K562 (cell line): Measurements from ENCODE around the gene CD101. TPM values are rescaled to one million over a fixed set of nuclear protein-coding genes. Genes with fewer than 3 reads are reported as not detected.

ENCODE experiments used
- ATAC-seq: fragments of 200-7000 bp; cut with Tn5 transposase; 3 replicates; pipeline ENCODE4 v1.9.1; 2020; ENCODE audit warnings: moderate library complexity
- BruUV-seq: library from RNA; stranded (reverse); fragments of 400-500 nt; replicated peaks from 2 replicates; lab custom pipeline; 2021; lab: Mats Ljungman, UMichigan
- CTCF ChIA-PET: fragments of 300-600 bp; formaldehyde crosslinking; extraction: SDS; loops from one replicate; lab custom pipeline; 2021; ENCODE audit warnings: low intra/inter-chr PET ratio; lab: Yijun Ruan, JAX
- POLR2A ChIA-PET: fragments of 300-600, 350-650 bp; sonication (Branson Sonifier 250); formaldehyde crosslinking; extraction: SDS; loops from one replicate; lab custom pipeline; 2021; ENCODE audit warnings: antibody characterized with exemption, inconsistent platforms; lab: Yijun Ruan, JAX
- DNase-seq, 4 experiments: peaks; one replicate each; pipeline versions ENCODE4 v3.0.0 to v3.0.0-alpha.2; 2011 to 2018; ENCODE audit warnings: low spot score in 3 of 4, mixed read lengths in 3 of 4; ENCODE audit errors: extremely low read depth in 1 of 4
- FAIRE-seq: peaks from 2 replicates; lab custom pipeline; 2011; peaks lifted over from hg19 to GRCh38; lab: Jason Lieb, UNC
- H2AFZ ChIP-seq: 2 replicates; pipeline ENCODE4 v1.6.0; 2011; ENCODE audit warnings: low read depth, low read length, control low read depth, inconsistent platforms
- H3K27ac ChIP-seq: fragments of 200-600 bp; 3 replicates; pipeline ENCODE4 v1.8.0; 2011; ENCODE audit warnings: low read depth, mild to moderate bottlenecking, control low read depth, inconsistent platforms, low read length, moderate library complexity, mixed read lengths; ENCODE audit errors: extremely low read depth
- H3K27me3 ChIP-seq, 2 experiments: fragments of 300-600 bp in 1 of 2; 2 replicates in 1 of 2; 3 replicates in 1 of 2; pipeline versions ENCODE4 v1.6.0 to v1.8.0; 2011; ENCODE audit warnings: inconsistent platforms in 2 of 2, low read length in 2 of 2, mild to moderate bottlenecking in 1 of 2, mixed read lengths in 1 of 2, moderate library complexity in 1 of 2; ENCODE audit not compliant: control insufficient read depth in 2 of 2, insufficient read depth in 2 of 2
- H3K36me3 ChIP-seq: fragments of 300-600 bp; 3 replicates; pipeline ENCODE4 v1.8.0; 2011; ENCODE audit warnings: mild to moderate bottlenecking, low read length, inconsistent platforms; ENCODE audit not compliant: control insufficient read depth, insufficient read depth
- H3K4me1 ChIP-seq, 2 experiments: fragments of 200-600 bp in 1 of 2; replicated peaks in 1 of 2; 2 replicates in 1 of 2; 3 replicates in 1 of 2; pipeline versions ENCODE4 v1.5.1 to v1.8.0; 2011; ENCODE audit warnings: inconsistent platforms in 2 of 2, low read length in 2 of 2, mild to moderate bottlenecking in 1 of 2, mixed read lengths in 1 of 2, moderate library complexity in 1 of 2; ENCODE audit not compliant: control insufficient read depth in 2 of 2, insufficient read depth in 2 of 2
- H3K4me2 ChIP-seq: 2 replicates; pipeline ENCODE4 v1.6.1; 2011; ENCODE audit warnings: low read length, control low read depth, inconsistent platforms, mixed read lengths; ENCODE audit not compliant: insufficient read depth
- H3K4me3 ChIP-seq: fragments of 200-600 bp; sonication (generic), shearing (Covaris generic); 2 replicates; pipeline ENCODE4 v1.5.1; 2016; ENCODE audit warnings: control low read depth, inconsistent platforms
- H3K79me2 ChIP-seq: fragments of 200-600 bp; 3 replicates; pipeline ENCODE4 v1.8.0; 2011; ENCODE audit warnings: low read length, inconsistent platforms; ENCODE audit not compliant: control insufficient read depth, insufficient read depth
- H3K9ac ChIP-seq, 2 experiments: 2 replicates each; pipeline versions ENCODE4 v1.6.0 to v1.6.1; 2011; ENCODE audit warnings: low read depth in 2 of 2, low read length in 2 of 2, control low read depth in 1 of 2, inconsistent platforms in 1 of 2, mild to moderate bottlenecking in 1 of 2, mixed read lengths in 1 of 2; ENCODE audit not compliant: insufficient read depth in 1 of 2
- H3K9me1 ChIP-seq: one replicate; pipeline ENCODE4 v1.6.0; 2011; ENCODE audit warnings: inconsistent platforms, mild to moderate bottlenecking, low read length, moderate library complexity; ENCODE audit not compliant: control insufficient read depth, insufficient read depth
- H3K9me3 ChIP-seq: replicated peaks from 2 replicates; pipeline ENCODE4 v1.5.1; 2011; ENCODE audit warnings: low read depth, low read length, inconsistent platforms; ENCODE audit not compliant: control insufficient read depth, insufficient read depth
- H4K20me1 ChIP-seq: replicated peaks from 2 replicates; pipeline ENCODE4 v1.6.1; 2011; ENCODE audit warnings: low read length, inconsistent platforms, mixed read lengths; ENCODE audit not compliant: control insufficient read depth, insufficient read depth
- BDP1 ChIP-seq: IDR thresholded peaks from 3 replicates; pipeline ENCODE4 v1.6.1; 2011; ENCODE audit not compliant: insufficient read length, insufficient read depth
- BMI1 ChIP-seq: fragments of 150-350 bp; IDR thresholded peaks from 2 replicates; pipeline ENCODE4 v1.6.1; 2014; ENCODE audit warnings: low read length
- CREB5 ChIP-seq: fragments of 250-450 bp; sonication (Bioruptor Pico); IDR thresholded peaks from 2 replicates; pipeline ENCODE4 v1.5.0; 2020; ENCODE audit warnings: mild to moderate bottlenecking
- DLX4 ChIP-seq: fragments of 250-450 bp; sonication (Bioruptor Pico); IDR thresholded peaks from 2 replicates; pipeline ENCODE4 v1.6.1; 2021; ENCODE audit warnings: mild to moderate bottlenecking
- FOSL1 ChIP-seq: fragments of 200-800 bp; sonication (Bioruptor generic); conservative IDR thresholded peaks from 2 replicates; pipeline ENCODE4 v1.6.1; 2016; ENCODE audit warnings: missing genetic modification characterization, missing compliant biosample characterization
- GTF2B ChIP-seq: IDR thresholded peaks from 2 replicates; pipeline ENCODE4 v1.6.1; 2011; ENCODE audit not compliant: insufficient read length; ENCODE audit errors: extremely low read depth
- JUND ChIP-seq, 2 experiments: IDR thresholded peaks; 2 replicates in 1 of 2; 3 replicates in 1 of 2; pipeline ENCODE4 v1.6.1; 2011; ENCODE audit warnings: borderline replicate concordance in 2 of 2, low read depth in 2 of 2, low read length in 2 of 2, improper control_type of control experiment in 1 of 2, missing biosample characterization in 1 of 2, missing genetic modification characterization in 1 of 2, missing genetic modification reagents in 1 of 2
- NKRF ChIP-seq: fragments of 450-650 bp; IDR thresholded peaks from 2 replicates; pipeline ENCODE4 v1.6.1; 2016; ENCODE audit warnings: borderline replicate concordance
- RBM22 ChIP-seq: fragments of 200-400 bp; formaldehyde crosslinking; IDR thresholded peaks from 2 replicates; pipeline ENCODE4 v1.6.1; 2018; ENCODE audit warnings: low read length, low read depth; ENCODE audit not compliant: poor library complexity, severe bottlenecking
- TBP ChIP-seq: optimal IDR thresholded peaks from 2 replicates; pipeline ENCODE3; 2011; ENCODE audit warnings: low read depth, low read length, improper control_type of control experiment
- TRIM24 ChIP-seq, 2 experiments: fragments of 450-650 bp; IDR thresholded peaks; 2 replicates each; pipeline ENCODE4 v1.6.1; 2016
- ZNF146 ChIP-seq: IDR thresholded peaks from one replicate; pipeline ENCODE4 v1.6.1; 2018; ENCODE audit warnings: missing compliant biosample characterization; ENCODE audit not compliant: unreplicated experiment
- ZNF239 ChIP-seq: fragments of 250-450 bp; sonication (Bioruptor Pico); IDR thresholded peaks from 2 replicates; pipeline ENCODE4 v1.4.0; 2020; ENCODE audit warnings: mild to moderate bottlenecking
- ZNF311 ChIP-seq: fragments of 250-450 bp; sonication (Bioruptor Pico); IDR thresholded peaks from 2 replicates; pipeline ENCODE4 v1.4.0; 2020; ENCODE audit warnings: mild to moderate bottlenecking, moderate library complexity
- ZNF395 ChIP-seq: fragments of 200-800 bp; sonication (Bioruptor generic); IDR thresholded peaks from 2 replicates; pipeline ENCODE4 v1.6.1; 2017; ENCODE audit warnings: missing genetic modification characterization, missing compliant biosample characterization
- WGBS: fragments of 100-300 bp; shearing (Covaris generic); methylation state at CpG from one replicate; pipeline ENCODE4 v1.1.6; 2016; ENCODE audit warnings: low coverage, mixed read lengths; ENCODE audit not compliant: insufficient coverage; ENCODE audit errors: missing lambda C conversion rate; 5-methylcytosine and 5-hydroxymethylcytosine counted together
- in situ Hi-C: fragments of 300-500 bp; cut with MboI; formaldehyde crosslinking; loops from 4 replicates; pipeline ENCODE4 v1.15.0; 2018; ENCODE audit warnings: inconsistent platforms, mixed read lengths
- intact Hi-C: fragments of 100-400 bp; cut with micrococcal nuclease; formaldehyde crosslinking; loops from 2 replicates; pipeline ENCODE4 v1.14.2; 2022
- polyA plus RNA-seq, 8 experiments: library from polyadenylated mRNA; depleted of rRNA in 4 of 8; stranded (reverse) in 5 of 8; unstranded in 3 of 8; fragments of >200 nt; fragmentation: Nextera tagmentation in 2 of 8; fragmentation: Illumina TruSeq in 1 of 8; extraction: Ambion mirVana in 2 of 8; extraction: Trizol in 1 of 8; gene quantifications; 2 replicates each; pipeline versions ENCODE4 v1.2.1 to v1.2.3, GENCODE V29; 2011 to 2014; ENCODE audit warnings: inconsistent platforms in 1 of 8, missing spikeins in 1 of 8
- total RNA-seq, 7 experiments: library from RNA; depleted of rRNA in 6 of 7; stranded (reverse); fragments of >200 nt in 6 of 7; fragmentation: Illumina TruSeq in 2 of 7; extraction: Trizol in 2 of 7; gene quantifications; 2 replicates each; pipeline versions ENCODE4 v1.2.1 to v1.2.3, GENCODE V29; 2011 to 2021; ENCODE audit warnings: low replicate concordance in 1 of 7

CD101 gene
- total and polyA plus RNA-seq, 9 of the 15 experiments (the other 6 are each of a cell fraction or from before 2014, with no cell fraction given): 0.04 to 1.1 (median 0.20) TPM

GRCh38 chr1:116988248-116988647 is 13.3 kb upstream of the CD101 start:
- Histone ChIP-seq H2AFZ (no peak overlapping the region), H3K27ac (no peak overlapping the region), H3K9me3 (no peaks in the 10 kb centered on the region), H4K20me1 (no peaks in the 10 kb centered on the region), H3K9me1 (no peaks in the 10 kb centered on the region), H3K27me3 (no peaks in the 10 kb centered on the region), H3K36me3 (peaks cover 24% of the 10 kb centered on the region; the same call in 2 of the 3 replicates), H3K4me2 (no peak overlapping the region), H3K4me1 (peaks cover 7 to 13% of the 10 kb centered on the region in 2 experiments), H3K9ac (no peak overlapping the region), H3K79me2 (no peaks in the 10 kb centered on the region), H3K4me3 (no peak overlapping the region)
- no TSS peak for BruUV-seq
- intact Hi-C loops: no loop called here
- ATAC-seq: no peak
- no peak for DNase-seq
- CTCF ChIA-PET: no interaction called here
- no peak for FAIRE-seq
- in situ Hi-C loops: no loop called here
- POLR2A ChIA-PET: no interaction called here
- 81% methylated on average over 7 of the region's 7 CpGs for WGBS
- TF ChIP-seq CREB5 (no peak), BMI1 (no peak), BDP1 (no peak), FOSL1 (tag) (peak; percentile 32; the same call in 1 of the 2 replicates), ZNF146 (CRISPR knock-in tag) (no peak), NKRF (no peak), DLX4 (CRISPR knock-in tag) (no peak), TBP (no peak), ZNF395 (no peak), GTF2B (no peak), TRIM24 (IDR thresholded peaks at IDR 0.05) (no peak), JUND (IDR thresholded peaks at IDR 0.05; ENCODE audit: borderline replicate concordance, low read depth, low read length) (0 out of 2 replicates have a peak, but pooled peaks have one; percentile 16), JUND (tag; IDR thresholded peaks at IDR 0.05; ENCODE audit: borderline replicate concordance, low read depth, low read length) (no peak), ZNF239 (CRISPR knock-in tag) (no peak), ZNF311 (CRISPR knock-in tag) (no peak), RBM22 (no peak)
